ENCODE measurements around the gene PCSK2. TPM values are rescaled to one million over a fixed set of nuclear protein-coding genes. Genes with fewer than 3 reads are reported as not detected.

Gene PCSK2
- total RNA-seq, 5 donors from 2014 or later (not counting 1 experiment from before 2014, with no cell fraction given), result not detected

- ChIA-PET CTCF (no interaction called here), POLR2A (no interaction called here)
- Mint-ChIP-seq H3K4me3 (no peak overlapping the region), H3K27me3 (peaks cover 21 to 35% of the 10 kb centered on the region in 2 donors), H3K9me3 (peaks cover 0 to 4% (median 4%) of the 10 kb centered on the region in 3 donors), H3K36me3 (no peaks in the 10 kb centered on the region), H3K27ac (no peak overlapping the region), H3K4me1 (no peaks in the 10 kb centered on the region)
- no peaks in the 10 kb centered on the region for H3K9me3 ChIP-seq
- DNase-seq (no peak), ATAC-seq (replicated peaks in 1 of 4) (no peak)
- no CpG with 5 or more reads among the region's 2 CpGs for WGBS (ENCODE audit: insufficient coverage)
- H3K27me3 ChIP-seq (replicated peaks in 1 of 2; ENCODE audit: control insufficient read depth in 2 of 2, extremely low read depth in 1 of 2, insufficient read depth in 2 of 2, low read length in 1 of 2), result peaks cover 6 to 11% of the 10 kb centered on the region in 2 experiments
- H3K27ac ChIP-seq (ENCODE audit: low read length), result no peak overlapping the region
- no peaks in the 10 kb centered on the region for H3K4me1 ChIP-seq (ENCODE audit: control insufficient read depth in 1 of 2, extremely low read depth in 1 of 2, insufficient read depth in 2 of 2, low read length in 2 of 2)
- no peak overlapping the region for H3K4me3 ChIP-seq (ENCODE audit: control insufficient read depth in 1 of 2, extremely low read depth in 1 of 2, low read length in 1 of 2)
- H3K36me3 ChIP-seq (ENCODE audit: control insufficient read depth in 2 of 2, extremely low read depth in 1 of 2, insufficient read depth in 1 of 2, low read length in 1 of 2), result no peaks in the 10 kb centered on the region
Observed at GRCh38 chr20:17320456-17320855, 93.6 kb downstream of the PCSK2 start.

GRCh38 chr20:17326096-17326495, 99.3 kb downstream of the PCSK2 start:
- Mint-ChIP-seq H3K27ac (no peak overlapping the region), H3K4me1 (no peaks in the 10 kb centered on the region), H3K27me3 (peaks cover 20 to 34% of the 10 kb centered on the region in 2 donors), H3K9me3 (peaks cover 0 to 3% (median 0%) of the 10 kb centered on the region in 3 donors), H3K4me3 (no peak overlapping the region), H3K36me3 (no peaks in the 10 kb centered on the region)
- H3K4me1 ChIP-seq (ENCODE audit: control insufficient read depth in 1 of 2, extremely low read depth in 1 of 2, insufficient read depth in 2 of 2, low read length in 2 of 2), result no peaks in the 10 kb centered on the region
- POLR2A ChIA-PET, result no interaction called here
- no peak overlapping the region for H3K4me3 ChIP-seq (ENCODE audit: control insufficient read depth in 1 of 2, extremely low read depth in 1 of 2, low read length in 1 of 2)
- CTCF ChIA-PET, result no interaction called here
- ATAC-seq (replicated peaks in 1 of 4) (no peak), DNase-seq (no peak)
- H3K36me3 ChIP-seq (ENCODE audit: control insufficient read depth in 2 of 2, extremely low read depth in 1 of 2, insufficient read depth in 1 of 2, low read length in 1 of 2), result no peaks in the 10 kb centered on the region
- 100% methylated on average over 1 of the region's 2 CpGs for WGBS (ENCODE audit: insufficient coverage)
- peaks cover 5% of the 10 kb centered on the region in 2 experiments for H3K27me3 ChIP-seq (replicated peaks in 1 of 2; ENCODE audit: control insufficient read depth in 2 of 2, extremely low read depth in 1 of 2, insufficient read depth in 2 of 2, low read length in 1 of 2)
- H3K27ac ChIP-seq (ENCODE audit: low read length), result no peak overlapping the region
- no peaks in the 10 kb centered on the region for H3K9me3 ChIP-seq

DNA sequence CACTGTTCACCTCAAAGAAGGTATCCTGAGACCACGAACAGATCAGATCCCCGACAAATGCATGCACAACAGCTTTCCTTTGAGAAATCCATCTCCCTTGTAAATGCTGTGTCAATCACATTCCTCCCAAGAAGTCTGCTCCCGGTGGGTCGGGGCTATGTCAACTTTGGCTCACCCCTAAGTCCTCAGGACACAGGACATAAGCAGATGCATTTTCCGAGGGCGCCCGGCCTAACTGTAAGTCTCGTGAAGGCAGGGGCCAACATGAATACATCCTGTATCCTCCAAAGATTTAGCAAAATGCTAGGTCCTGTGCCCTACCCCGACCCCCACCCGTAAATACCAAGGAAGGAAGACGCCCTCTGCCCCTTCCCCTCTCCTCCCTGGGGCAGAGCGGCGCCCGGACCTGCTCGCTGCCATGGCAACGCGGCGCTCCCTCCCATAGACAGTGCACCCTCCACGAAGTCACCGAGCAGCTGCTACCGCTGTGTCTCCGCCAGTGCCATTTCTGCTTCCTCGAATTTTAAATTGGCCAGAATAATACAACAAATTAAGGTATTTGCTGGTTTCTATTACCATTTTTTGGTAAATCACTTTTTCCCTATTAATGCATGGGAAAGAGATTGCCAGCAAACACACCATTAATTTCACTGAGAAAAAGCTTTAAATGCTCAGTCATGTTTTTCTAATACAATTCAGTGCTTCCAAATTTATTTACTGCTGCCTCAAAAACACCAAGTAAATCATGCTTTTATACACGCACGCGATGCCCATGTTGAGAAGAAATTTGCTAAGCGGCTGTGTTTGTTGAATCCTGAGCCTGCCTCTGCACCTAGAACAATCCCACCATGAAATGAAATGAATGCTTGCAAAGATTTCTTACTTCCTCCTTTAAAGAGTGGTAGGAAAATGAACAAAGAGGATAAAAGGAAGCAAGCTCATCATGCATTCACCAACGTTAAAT, 100.6 kb downstream of the PCSK2 start:
- no peaks in the 10 kb centered on the region for H3K9me3 Mint-ChIP-seq
- H3K4me3 Mint-ChIP-seq, result no peak overlapping the region
- ATAC-seq (replicated peaks in 1 of 4) (no peak), DNase-seq (no peak)
- Histone ChIP-seq H3K27me3 (replicated peaks in 1 of 2; ENCODE audit: control insufficient read depth in 2 of 2, extremely low read depth in 1 of 2, insufficient read depth in 2 of 2, low read length in 1 of 2) (peaks cover 5% of the 10 kb centered on the region in 2 experiments), H3K36me3 (ENCODE audit: control insufficient read depth in 2 of 2, extremely low read depth in 1 of 2, insufficient read depth in 1 of 2, low read length in 1 of 2) (no peaks in the 10 kb centered on the region), H3K4me3 (ENCODE audit: control insufficient read depth in 1 of 2, extremely low read depth in 1 of 2, low read length in 1 of 2) (no peak overlapping the region), H3K27ac (ENCODE audit: low read length) (no peak overlapping the region), H3K9me3 (no peaks in the 10 kb centered on the region), H3K4me1 (ENCODE audit: control insufficient read depth in 1 of 2, extremely low read depth in 1 of 2, insufficient read depth in 2 of 2, low read length in 2 of 2) (no peaks in the 10 kb centered on the region)
- no peak overlapping the region for H3K27ac Mint-ChIP-seq
- ChIA-PET CTCF (no interaction called here), POLR2A (no interaction called here)
- H3K4me1 Mint-ChIP-seq, result no peaks in the 10 kb centered on the region
- H3K36me3 Mint-ChIP-seq, result no peaks in the 10 kb centered on the region
- H3K27me3 Mint-ChIP-seq, result peaks cover 20 to 30% of the 10 kb centered on the region in 2 donors
- 29% methylated on average over 15 of the region's 28 CpGs for WGBS (ENCODE audit: insufficient coverage)

- Histone ChIP-seq H3K9me3 (no peaks in the 10 kb centered on the region), H3K27me3 (replicated peaks in 1 of 2; ENCODE audit: control insufficient read depth in 2 of 2, extremely low read depth in 1 of 2, insufficient read depth in 2 of 2, low read length in 1 of 2) (peaks cover 0 to 2% of the 10 kb centered on the region in 2 experiments), H3K4me1 (ENCODE audit: control insufficient read depth in 1 of 2, extremely low read depth in 1 of 2, insufficient read depth in 2 of 2, low read length in 2 of 2) (no peaks in the 10 kb centered on the region), H3K36me3 (ENCODE audit: control insufficient read depth in 2 of 2, extremely low read depth in 1 of 2, insufficient read depth in 1 of 2, low read length in 1 of 2) (no peaks in the 10 kb centered on the region), H3K4me3 (ENCODE audit: control insufficient read depth in 1 of 2, extremely low read depth in 1 of 2, low read length in 1 of 2) (no peak overlapping the region), H3K27ac (ENCODE audit: low read length) (no peak overlapping the region)
- no peak overlapping the region for H3K27ac Mint-ChIP-seq
- POLR2A ChIA-PET, result no interaction called here
- no peaks in the 10 kb centered on the region for H3K4me1 Mint-ChIP-seq
- no peaks in the 10 kb centered on the region for H3K36me3 Mint-ChIP-seq
- H3K9me3 Mint-ChIP-seq, result no peaks in the 10 kb centered on the region
- WGBS (ENCODE audit: insufficient coverage), result 78% methylated on average over 5 of the region's 5 CpGs
- ATAC-seq (replicated peaks in 1 of 4), result no peak
- CTCF ChIA-PET, result interaction anchor here in 1 of 2 donors (0.5 kb wide), 1 partner anchor 37 kb away, joined by 3 read pairs; no protein-coding TSS in a partner anchor
- no peaks in the 10 kb centered on the region for H3K27me3 Mint-ChIP-seq
- no peak overlapping the region for H3K4me3 Mint-ChIP-seq
- DNase-seq, result no peak
Observed at GRCh38 chr20:17334932-17335331, 108.1 kb downstream of the PCSK2 start.

GRCh38 chr20:17339000-17339399, 112.2 kb downstream of the PCSK2 start:
- no peaks in the 10 kb centered on the region for H3K36me3 ChIP-seq (ENCODE audit: control insufficient read depth in 2 of 2, extremely low read depth in 1 of 2, insufficient read depth in 1 of 2, low read length in 1 of 2)
- no peaks in the 10 kb centered on the region for H3K4me1 ChIP-seq (ENCODE audit: control insufficient read depth in 1 of 2, extremely low read depth in 1 of 2, insufficient read depth in 2 of 2, low read length in 2 of 2)
- no peak overlapping the region for H3K27ac ChIP-seq (ENCODE audit: low read length)
- ChIA-PET CTCF (no interaction called here), POLR2A (no interaction called here)
- H3K27ac Mint-ChIP-seq, result no peak overlapping the region
- no peaks in the 10 kb centered on the region for H3K36me3 Mint-ChIP-seq
- DNase-seq (no peak), ATAC-seq (replicated peaks in 1 of 4) (no peak)
- H3K27me3 ChIP-seq (replicated peaks in 1 of 2; ENCODE audit: control insufficient read depth in 2 of 2, extremely low read depth in 1 of 2, insufficient read depth in 2 of 2, low read length in 1 of 2), result no peaks in the 10 kb centered on the region
- no peaks in the 10 kb centered on the region for H3K27me3 Mint-ChIP-seq
- H3K4me3 Mint-ChIP-seq, result no peak overlapping the region
- 90% methylated on average over 3 of the region's 6 CpGs for WGBS (ENCODE audit: insufficient coverage)
- no peaks in the 10 kb centered on the region for H3K9me3 Mint-ChIP-seq
- H3K4me1 Mint-ChIP-seq, result no peaks in the 10 kb centered on the region
- no peaks in the 10 kb centered on the region for H3K9me3 ChIP-seq
- no peak overlapping the region for H3K4me3 ChIP-seq (ENCODE audit: control insufficient read depth in 1 of 2, extremely low read depth in 1 of 2, low read length in 1 of 2)

DNA sequence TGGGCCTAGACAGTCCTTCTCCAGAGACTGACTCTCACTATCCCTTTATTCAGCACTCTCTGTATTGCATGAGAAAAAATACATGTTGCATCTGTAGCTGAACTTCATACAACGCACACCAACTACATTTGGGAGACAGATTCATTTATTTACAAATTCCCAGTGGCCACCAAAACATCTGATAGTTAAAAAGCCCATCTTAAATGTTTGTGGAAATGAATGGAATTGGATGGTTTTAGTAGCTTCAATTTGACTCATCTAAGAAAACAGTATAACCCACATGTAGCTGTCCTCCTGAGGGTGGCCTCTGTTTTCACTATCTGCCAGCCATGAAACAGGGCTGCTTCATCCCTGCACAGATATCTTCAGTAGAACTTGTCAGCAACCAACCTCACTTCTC, 116.3 kb downstream of the PCSK2 start:
- Histone ChIP-seq H3K36me3 (ENCODE audit: control insufficient read depth in 2 of 2, extremely low read depth in 1 of 2, insufficient read depth in 1 of 2, low read length in 1 of 2) (no peaks in the 10 kb centered on the region), H3K9me3 (no peaks in the 10 kb centered on the region), H3K4me1 (ENCODE audit: control insufficient read depth in 1 of 2, extremely low read depth in 1 of 2, insufficient read depth in 2 of 2, low read length in 2 of 2) (no peaks in the 10 kb centered on the region), H3K27me3 (replicated peaks in 1 of 2; ENCODE audit: control insufficient read depth in 2 of 2, extremely low read depth in 1 of 2, insufficient read depth in 2 of 2, low read length in 1 of 2) (peaks cover 0 to 12% of the 10 kb centered on the region in 2 experiments), H3K27ac (ENCODE audit: low read length) (no peak overlapping the region), H3K4me3 (ENCODE audit: control insufficient read depth in 1 of 2, extremely low read depth in 1 of 2, low read length in 1 of 2) (no peak overlapping the region)
- Mint-ChIP-seq H3K4me3 (no peak overlapping the region), H3K9me3 (no peaks in the 10 kb centered on the region), H3K27ac (no peak overlapping the region), H3K4me1 (no peaks in the 10 kb centered on the region), H3K27me3 (peaks cover 4 to 10% of the 10 kb centered on the region in 2 donors), H3K36me3 (no peaks in the 10 kb centered on the region)
- no CpG with 5 or more reads among the region's 1 CpG for WGBS (ENCODE audit: insufficient coverage)
- POLR2A ChIA-PET, result no interaction called here
- ATAC-seq (replicated peaks in 1 of 4) (no peak), DNase-seq (no peak)
- CTCF ChIA-PET, result no interaction called here

All from T-cell (primary cell).